HG02571 (cell line): ENCODE data around the gene NFKB1.

Experiments used
- ATAC-seq: cut with Tn5 transposase; IDR thresholded peaks from one replicate; pipeline ENCODE4 v1.9.1; 2021; ENCODE audit warnings: mild to moderate bottlenecking, moderate library complexity; ENCODE audit not compliant: unreplicated experiment

The NFKB1 gene

DNA sequence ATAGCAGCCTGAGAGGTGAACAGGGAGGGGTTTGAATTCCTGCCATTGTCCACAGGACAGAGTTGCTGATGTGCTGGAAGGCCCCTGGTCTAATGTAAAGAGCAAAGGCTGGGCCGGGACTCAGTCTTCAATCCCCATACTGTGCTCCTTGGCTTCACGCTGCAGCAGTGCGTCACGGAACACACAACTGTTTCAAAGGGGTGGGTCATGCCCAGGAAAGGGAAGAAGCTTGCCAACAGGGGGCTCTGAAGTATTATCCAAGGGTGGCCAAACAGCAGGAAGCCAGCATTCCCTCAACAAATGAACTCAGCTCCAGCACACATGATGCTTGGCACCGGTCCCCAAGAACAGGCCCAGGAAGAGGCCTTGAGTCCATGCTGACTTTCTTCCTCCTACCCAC lies 122.5 kb downstream of the NFKB1 start:
- no peak for ATAC-seq

DNA sequence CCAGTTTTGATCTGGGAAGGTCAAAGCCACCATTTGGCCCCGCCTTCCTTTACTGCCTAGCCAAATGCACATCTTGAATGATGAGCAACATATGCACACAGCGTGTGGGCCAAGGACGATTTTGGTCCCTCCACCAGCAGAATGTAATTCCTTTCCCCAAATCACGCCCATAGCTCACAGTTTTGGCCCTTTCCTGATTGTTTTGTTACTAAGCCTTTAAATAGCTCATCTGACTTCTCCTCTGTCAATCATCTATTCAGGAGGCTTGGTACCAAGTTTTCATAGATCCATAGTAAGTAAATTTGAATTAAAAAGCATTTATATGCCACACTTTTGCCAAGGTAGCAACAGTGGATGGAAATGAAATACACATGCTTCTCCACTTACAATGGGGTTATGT lies 123.3 kb downstream of the NFKB1 start:
- ATAC-seq = no peak

DNA sequence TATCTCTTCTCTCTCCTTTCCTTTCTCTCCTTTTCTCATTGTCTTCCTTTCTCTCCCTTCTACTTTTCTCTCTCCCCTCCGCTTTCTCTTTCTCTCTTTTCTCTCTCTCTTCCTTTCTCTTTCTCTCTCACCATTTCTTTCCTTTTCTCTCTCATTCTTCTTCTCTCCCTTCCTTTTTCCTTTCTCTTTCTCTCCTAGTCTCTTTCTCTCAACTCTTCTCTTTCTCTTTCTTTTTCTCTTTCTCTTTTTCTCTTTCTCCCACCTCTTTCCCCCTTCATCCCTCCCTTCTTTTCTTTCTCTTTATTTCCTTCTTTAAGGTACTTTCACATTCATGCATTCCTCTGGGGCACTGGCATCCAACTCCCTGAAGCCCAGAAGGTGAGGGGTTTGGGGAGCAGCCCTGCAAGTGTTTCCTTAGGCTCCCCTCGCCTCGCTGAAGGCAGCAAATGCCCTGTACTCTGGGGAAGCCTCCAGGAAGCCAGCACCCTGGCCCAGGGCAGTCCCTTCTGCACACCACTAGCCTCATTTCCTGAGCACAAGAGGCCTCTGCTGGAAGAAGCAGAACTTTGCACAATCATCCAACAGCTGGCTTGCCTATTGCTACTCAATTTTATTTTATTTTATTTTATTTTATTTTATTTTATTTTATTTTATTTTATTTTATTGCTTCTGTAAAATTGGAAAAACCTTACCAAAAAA lies 124.2 kb downstream of the NFKB1 start:
- ATAC-seq = peak; percentile 82

DNA sequence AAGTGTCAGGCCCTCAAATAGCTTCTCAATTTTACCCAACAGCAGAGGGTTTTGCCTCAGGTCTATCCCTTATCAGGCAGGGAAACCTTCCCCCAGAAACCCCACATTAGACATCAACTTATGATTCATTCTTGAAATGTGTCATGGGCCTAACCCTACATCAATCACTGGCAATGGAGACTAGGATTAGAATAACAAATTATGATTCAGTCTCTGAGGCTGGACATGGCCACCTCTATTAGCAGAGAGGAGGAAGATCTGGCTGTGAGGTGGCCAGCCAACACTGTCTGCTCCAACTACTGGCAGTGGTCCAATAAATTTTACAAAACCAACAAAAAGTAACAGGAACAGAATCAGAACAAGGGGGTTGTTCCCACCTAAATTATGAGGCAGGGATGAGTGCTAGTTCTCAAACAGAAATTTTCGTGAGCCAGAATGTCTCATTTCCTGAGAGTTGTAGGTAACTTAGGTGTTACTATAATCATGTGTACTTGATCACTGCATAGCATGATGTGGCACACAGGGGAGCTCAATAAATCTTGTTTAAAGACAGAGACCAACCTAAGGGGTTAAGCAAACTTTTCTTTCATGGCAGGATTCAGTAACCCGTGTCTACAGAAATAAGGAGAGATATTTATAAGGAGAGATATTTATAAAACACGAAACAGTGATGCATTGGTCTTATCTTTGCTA lies 126.8 kb downstream of the NFKB1 start:
- ATAC-seq = no peak

GRCh38 chr4:102629673-102630072 lies 128.5 kb downstream of the NFKB1 start:
- no peak for ATAC-seq

- ATAC-seq = no peak
Observed at GRCh38 chr4:102631616-102632015, 130.5 kb downstream of the NFKB1 start.

- no peak for ATAC-seq
Observed at GRCh38 chr4:102632241-102633065, 131.3 kb downstream of the NFKB1 start.

- ATAC-seq = no peak
Observed at GRCh38 chr4:102633100-102633499, 131.9 kb downstream of the NFKB1 start.

- ATAC-seq = no peak
Observed at GRCh38 chr4:102637391-102637790, 136.2 kb downstream of the NFKB1 start.

DNA sequence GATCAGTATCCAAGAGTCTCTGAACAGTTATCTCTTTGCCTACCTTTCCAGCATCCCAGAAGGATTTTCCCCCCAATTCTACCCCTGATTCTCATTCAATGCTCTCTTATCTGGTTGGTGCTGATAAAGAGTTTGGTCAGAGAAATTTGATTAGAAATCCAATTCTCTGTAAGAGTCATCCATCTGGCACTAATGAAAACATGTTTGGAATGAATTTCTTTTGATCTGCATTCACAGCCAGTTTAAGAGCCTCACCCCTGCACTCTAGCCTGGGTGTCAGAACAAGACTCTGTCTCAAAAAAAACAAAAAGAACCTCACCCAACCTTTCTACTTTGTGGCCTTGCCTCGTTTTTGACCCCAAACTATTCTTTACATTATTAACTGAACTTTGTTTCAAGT lies 137.5 kb downstream of the NFKB1 start:
- ATAC-seq = no peak

- no peak for ATAC-seq
Observed at GRCh38 chr4:102639598-102639997, 138.4 kb downstream of the NFKB1 start.

DNA sequence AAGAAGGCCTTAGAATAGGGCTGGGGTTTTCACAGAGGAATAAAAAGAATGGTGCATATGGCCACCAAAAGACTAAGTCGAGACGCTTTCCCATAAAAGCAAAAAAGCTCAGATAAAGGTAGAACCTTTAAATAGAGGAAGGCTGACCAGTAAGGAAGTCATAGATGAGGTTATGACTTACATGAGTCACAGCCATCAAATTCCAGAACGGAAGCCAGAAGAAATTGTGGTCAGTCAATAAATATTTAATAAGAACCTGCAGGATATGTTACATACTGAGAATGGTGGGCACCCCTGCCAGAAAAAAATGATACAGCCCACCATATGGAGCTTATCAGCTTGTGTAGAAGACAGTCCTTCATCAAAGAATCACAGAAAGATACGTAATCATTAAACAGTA lies 139.5 kb downstream of the NFKB1 start:
- no peak for ATAC-seq

DNA sequence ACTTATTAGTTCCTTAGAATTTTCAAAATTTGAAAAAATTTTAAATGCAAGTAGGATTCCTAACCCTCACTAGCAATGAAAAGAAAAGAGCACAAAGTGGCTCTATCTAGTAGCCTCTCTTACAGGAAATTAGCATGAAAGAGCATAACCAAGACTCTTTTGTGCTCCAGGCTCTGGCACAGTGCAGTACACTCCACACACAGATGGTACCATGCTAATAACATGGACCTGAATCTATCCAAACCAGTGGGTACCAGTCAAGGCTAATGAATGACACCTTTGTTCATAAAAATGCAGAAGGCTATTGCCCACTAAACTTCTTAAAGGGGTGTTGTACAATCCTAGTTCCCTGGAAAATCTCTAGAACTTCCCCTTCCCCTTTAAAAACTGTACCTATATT lies 140.6 kb downstream of the NFKB1 start:
- ATAC-seq = no peak

DNA sequence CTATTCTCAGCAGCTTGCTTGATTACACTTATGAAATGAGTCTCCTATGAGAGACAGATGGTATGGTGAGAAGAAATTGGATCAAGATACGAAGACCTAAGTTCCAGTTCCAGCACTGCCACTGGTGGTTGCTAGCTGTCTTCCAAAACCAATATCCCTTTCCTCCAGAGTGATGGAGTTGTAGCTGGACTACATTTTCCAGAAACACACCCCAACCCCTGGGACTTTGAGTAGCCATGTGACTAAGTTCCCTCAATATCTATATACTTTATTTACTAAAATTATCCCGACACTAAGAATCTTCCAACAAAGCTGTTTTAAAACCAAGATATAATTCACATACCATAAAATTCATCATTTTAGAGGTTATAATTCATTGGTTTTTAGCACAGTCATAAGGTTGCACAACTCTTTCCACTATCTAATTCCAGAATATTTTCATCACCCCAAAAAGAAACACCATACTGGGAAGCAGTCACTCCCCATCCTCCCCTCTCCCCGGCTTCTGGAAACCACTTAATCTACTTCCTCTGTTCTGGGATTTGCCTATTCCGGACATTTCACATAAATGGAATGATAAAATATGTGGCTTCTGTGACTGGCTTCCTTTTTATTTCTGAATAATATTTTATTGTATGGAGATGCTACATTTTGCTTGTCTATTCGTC lies 141.6 kb downstream of the NFKB1 start:
- no peak for ATAC-seq

- ATAC-seq = no peak
Observed at GRCh38 chr4:102647117-102647516, 146.0 kb downstream of the NFKB1 start.

DNA sequence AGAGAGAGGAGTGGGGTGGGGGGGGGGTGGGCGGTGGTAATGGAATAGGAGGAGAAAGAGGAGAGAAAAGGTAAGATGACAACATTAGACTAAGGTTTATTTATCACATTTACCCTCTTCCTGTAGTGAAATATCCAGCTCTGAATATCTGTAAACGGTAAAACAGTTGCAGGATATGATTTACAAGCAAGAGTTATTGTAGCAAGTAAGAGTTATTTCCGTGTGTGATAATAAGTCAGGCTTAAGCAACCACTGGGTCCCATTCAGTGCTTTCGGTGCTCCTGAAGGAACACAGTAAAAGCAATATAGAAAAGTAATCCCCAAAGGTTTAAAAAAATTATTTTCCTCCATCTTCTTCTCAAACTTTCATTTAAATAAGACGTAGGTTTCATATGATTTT lies 156.0 kb downstream of the NFKB1 start:
- ATAC-seq = no peak

DNA sequence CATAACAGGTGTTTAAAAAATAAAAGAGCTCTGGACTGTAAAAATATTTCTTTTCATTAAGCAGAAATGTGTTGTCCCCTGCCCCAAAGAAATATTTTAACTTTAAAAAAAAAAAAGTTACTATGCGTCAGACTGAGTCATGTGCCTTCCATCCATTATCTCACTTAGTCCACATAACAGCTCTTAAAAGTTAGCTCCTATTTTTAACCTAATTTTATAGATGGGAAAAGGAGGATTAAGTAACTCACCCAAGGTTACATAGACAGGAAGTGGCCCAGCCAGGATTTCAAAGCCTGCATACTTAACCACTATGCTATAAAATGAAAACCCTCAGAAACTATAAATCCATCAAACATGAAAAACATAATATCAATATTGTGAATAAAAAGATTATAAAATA lies 161.9 kb downstream of the NFKB1 start:
- no peak for ATAC-seq

- no peak for ATAC-seq
Observed at GRCh38 chr4:102665527-102665926, 164.4 kb downstream of the NFKB1 start.
